HL-60 (cell line): ENCODE results near the gene PNPLA7.

Experiments used
- CTCF ChIP-seq: IDR thresholded peaks from one replicate; pipeline ENCODE4 v1.5.1; 2011; ENCODE audit warnings: low read length, control low read depth, inconsistent platforms; ENCODE audit not compliant: insufficient read depth
- GABPA ChIP-seq: IDR thresholded peaks from 2 replicates; pipeline ENCODE4 v1.6.1; 2012; ENCODE audit warnings: low read depth
- POLR2AphosphoS5 ChIP-seq: IDR thresholded peaks from 2 replicates; pipeline ENCODE4 v1.6.1; 2012; ENCODE audit warnings: low read depth
- REST ChIP-seq: IDR thresholded peaks from 2 replicates; pipeline ENCODE4 v1.6.1; 2012; ENCODE audit warnings: low read depth; ENCODE audit not compliant: insufficient replicate concordance
- SPI1 ChIP-seq: IDR thresholded peaks from 2 replicates; pipeline ENCODE4 v1.6.1; 2012; ENCODE audit warnings: low read depth, mild to moderate bottlenecking, borderline replicate concordance

DNA sequence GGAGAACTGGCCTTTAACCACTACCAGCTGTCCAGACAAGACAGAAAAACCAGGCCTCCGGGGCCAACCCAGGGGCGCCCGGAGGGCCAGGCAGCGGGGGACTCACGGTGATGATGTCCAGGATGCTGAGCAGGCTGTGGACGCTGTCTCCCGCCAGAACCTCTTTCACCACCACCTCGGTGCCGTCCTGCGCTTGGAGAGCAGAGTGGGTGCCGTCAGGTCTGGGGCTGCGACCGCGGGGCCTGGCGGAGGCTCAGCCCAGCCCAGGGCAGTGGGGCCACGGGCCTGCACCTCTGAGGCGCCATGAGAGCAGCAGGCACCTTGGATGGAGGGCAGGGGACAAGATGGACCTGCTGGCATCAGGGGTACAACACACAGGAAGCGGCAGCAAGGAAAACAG lies 9.7 kb downstream of the PNPLA7 start:
- TF ChIP-seq CTCF = no peak
- TF ChIP-seq POLR2AphosphoS5 = no peak
- no peak for TF ChIP-seq GABPA
- TF ChIP-seq REST = no peak
- no peak for TF ChIP-seq SPI1
